Measurements from ENCODE around the gene AKAP8.
"Not testable (repeated sequence)": the region's sequence is repeated elsewhere in the genome, so short reads cannot be mapped to it uniquely, and the experiment has no call there.

AKAP8 gene

DNA sequence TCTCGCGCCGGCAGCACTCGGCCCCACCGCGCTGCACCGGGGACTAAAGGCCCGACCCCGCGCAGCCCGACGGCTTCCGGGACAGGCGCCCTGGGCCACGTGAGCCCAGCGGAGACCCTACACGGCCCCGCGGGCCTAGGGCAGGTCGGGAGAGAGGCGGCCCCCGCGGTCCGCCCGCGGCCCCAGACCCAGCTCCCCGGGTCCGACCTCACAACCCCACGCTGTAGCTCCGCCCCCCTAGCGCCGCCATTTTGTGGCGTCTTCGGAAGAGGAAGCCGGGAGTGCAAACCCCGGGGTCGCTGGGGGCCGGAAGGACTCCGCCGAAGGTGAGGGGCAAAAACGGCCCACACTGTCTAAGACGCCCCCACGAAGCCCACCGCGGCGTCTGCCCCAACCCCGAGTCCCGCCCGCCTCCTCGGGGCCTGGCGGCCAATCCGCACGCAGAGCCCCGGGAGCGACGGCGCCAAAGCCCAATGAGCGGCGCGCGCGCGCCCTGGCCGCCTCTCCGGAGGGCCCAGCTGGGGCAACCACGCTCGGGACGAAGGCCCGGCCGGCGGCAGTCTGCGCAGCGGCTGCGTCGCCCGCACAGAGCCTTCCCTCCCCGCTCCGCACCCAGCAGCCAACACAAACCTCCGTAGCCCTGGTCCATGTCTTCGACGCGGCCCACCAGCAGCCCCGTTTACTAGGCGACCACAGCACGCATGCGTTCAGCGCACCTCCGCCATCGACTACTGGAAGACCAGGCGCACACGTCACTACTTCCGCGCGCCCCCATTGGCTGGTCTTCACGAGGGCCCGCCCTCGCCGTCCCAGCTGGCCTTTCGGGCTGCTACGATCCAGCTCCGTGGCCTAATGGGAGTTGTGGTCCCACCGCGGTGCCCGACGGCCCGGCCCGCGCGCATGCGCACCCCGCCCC is at the start of gene AKAP8:
Gene AKAP8, minus strand, starts transcription at position 705 of the 916 bp plus-strand sequence. Its CDS starts 56 bp downstream, at position 649.
- peak; percentile 98 for DNase-seq

DNA sequence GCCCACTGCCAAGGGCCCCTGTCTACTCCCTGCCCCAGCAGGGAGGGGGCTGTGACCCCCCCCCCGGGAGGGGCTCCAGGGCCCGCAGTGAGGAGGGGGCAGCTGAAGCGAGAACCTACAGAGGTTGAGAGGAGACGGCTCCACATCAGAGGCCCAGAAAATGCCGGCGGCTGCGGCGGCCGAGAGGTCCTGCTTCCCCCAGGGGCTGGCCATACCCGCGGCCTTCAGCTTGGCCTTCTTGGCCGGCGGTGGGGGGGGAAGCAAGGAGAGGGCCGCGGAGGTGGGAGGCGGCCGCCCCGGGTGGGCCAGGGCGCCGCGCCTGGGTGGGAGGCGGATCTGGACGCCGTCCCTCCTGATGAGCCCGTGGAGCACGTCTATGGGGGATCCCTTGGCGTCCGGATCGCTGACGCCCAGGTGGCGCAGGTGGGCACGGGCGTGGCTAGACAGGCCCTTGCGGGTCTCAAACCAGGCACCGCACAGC is 48.4 kb upstream of the AKAP8 start:
- DNase-seq = no peak

DNA sequence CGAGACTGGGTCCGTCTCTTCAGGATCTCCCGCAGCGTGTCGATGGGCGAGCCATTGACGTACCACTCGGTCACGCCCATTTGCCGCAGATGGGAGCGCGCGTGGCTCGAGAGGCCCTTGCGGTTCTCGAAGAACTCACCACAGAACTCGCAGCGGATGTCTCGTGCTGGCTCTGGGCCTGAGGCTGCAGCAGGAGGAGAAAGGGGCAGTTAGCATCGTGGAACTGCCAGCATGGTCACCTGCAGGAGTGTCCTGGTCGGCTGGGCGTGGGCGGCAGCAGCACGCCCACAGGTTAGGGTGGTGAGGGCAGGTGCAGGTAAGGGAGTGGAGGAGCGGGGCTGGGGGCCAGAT is 47.7 kb upstream of the AKAP8 start:
- no peak for DNase-seq

DNA sequence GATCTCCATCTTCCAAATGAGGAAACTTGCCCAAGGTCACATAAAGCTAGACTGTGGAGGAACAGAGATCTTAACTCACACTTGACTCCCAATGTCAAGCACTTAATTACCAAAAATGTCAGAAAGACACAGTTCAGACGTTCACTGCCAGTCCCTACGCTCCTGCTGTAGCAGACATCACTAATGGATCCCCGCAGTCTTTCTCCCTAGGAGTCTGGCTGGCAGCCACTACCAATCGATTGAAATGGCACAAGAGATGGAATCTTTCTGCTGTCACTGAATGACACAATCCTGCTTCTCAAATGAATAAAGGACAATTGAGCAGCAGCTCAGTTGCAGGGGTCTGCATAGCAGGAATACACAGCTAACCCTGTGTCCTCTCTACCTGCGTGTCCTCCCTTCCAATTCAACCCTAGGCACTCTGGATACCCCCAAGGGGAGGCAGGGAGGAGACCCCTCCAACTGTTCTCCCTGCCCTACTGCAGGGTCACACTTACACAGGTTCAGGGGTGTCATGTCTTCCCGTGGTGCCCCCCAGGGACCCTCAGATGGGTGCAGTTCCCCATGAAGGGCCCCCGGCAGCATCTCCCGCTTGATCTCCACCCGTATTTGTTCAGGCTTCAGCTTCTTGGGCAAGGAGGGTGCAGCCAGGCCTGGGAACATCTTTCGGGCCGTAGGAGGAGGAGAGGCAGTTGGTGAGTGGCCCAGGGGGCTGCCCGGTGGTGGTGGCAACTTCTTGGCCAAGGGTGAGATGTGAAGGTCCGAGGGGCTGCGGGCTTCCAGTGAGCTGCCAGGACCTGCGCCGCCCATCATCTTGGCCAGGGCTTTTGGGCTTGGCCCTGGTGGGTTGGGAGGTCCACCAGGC is 47.1 kb upstream of the AKAP8 start:
- no peak for DNase-seq

DNA sequence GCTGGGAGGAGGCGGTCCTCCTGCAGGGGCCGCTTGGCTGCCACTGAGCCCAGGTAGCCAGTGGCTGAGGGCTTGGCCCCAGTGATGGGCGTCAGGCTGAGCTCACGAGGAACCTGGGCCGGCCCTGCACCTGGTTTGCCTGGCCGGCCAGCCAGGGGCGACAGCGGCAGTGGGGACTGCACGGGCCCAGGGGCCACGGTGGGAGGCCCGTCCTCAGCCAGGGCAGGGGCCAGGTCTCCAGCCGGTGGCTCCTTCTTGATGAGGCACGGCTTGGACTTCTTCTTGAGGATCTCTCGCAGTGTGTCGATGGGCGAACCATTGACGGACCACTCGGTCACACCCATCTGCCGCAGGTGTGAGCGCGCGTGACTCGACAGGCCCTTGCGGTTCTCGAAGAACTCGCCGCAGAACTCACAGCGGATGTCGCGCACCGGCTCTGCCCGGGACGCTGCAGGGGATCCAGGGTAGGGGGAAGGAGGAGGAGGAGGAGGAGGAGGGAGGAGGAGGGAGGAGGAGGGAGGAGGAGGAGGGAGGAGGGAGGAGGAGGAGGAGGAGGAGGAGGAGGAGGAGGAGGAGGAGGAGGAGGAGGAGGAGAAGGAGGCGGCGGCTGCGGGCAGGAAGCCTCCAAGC is 45.8 kb upstream of the AKAP8 start:
- no peak for DNase-seq

DNA sequence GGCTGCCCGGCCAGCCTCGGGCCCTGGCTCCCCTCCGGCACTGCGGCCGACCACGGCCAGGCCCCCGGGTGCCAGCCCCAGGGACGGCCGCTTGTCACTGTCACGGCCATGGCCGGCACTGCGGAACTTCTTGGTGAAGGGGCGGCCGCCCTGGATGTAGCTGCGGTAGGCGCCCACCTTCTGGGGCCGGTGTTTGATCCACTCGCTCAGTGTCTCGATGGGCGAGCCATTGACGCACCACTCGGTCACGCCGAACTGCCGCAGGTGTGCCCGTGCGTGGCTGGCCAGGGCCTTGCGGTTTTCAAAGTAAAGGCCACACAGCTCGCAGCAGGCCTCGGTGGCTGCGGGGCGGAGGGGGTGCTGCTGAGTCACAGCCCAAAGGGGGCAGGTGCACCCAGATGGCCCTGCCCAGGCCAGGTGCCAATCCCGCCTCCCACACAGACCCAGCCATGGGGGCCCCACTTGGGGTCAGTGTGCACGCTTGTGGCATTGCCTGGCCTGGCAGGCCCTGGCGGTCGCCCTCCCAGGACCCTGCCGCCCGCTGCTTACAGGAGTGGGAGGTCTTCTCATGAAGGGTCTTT is 45.2 kb upstream of the AKAP8 start:
- DNase-seq = no peak

DNA sequence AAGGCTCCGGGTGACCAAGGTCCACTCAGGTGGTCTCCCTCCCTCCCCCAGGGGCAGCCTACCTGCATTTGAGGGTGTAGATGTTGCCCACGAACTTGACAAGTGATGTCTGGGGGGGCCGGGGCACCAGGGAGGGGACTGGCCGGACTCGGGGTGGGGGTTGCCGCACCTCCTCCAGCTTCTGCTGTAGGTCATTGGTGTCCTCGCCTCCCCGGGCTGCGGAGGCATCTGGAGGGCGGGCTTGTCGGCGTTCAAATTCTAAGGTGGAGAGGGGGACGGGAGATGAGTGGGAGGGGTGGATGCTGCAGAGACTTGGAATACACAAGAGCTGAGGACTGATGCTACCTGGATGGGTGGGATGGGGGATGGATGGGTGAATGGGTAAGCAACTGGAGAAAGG is 44.5 kb upstream of the AKAP8 start:
- no peak for DNase-seq

DNA sequence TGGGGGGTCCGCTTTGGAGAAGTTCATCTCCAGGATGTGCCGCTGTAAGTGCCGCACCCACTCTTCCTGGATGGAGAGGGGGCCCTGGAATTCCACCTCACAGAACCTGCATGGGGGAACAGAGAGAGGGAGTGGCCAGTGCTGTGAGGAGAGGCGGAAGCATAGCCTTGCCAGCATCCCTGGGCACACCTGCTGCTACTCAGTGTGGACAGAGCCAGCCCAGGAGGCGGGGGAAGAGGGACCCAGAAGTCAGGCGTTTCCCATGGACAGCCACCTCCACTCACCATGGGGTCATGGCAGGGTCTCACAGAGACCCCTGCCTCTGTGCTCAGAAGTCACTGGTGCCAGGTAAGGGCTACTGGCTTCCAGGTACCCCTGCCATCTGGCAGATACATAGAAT is 43.5 kb upstream of the AKAP8 start:
- no peak for DNase-seq

DNA sequence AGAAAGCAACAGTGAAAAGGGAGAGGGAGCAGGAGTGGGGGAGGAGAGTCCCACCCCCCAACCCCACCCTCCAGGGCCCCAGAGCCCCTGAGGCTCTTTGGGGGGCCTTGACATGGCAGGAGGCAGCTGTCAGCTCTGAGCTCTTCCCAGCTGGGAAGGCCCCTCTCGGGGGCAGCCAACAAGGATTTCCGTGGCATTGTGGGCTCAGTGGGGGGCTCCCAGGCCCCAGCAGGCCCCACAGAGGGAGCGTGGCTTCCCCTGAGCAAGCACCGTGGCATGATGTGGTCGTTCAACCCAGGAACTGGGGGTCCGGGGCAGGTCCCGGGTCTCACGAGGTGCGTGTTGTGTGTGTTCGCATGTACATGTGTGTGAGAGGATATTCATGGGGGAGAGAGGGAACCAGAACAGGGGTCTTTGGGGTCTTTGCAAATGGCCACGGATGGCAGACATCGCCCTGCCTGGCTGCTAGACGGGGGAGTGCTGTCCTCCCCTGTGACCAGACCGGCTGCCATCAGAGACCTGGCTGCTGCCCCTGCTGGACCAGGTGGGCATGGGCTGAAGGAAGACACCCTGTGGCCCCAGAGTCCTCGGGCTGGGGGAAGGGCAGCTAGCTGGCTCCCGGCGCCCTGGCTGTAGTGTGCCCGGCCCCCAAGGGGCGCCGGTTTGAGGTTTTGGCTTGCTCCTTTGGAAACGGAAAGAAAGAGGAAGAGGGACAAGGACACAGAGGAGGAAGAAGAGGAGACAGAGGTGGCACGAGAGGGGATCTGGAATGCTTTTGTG is 42.9 kb upstream of the AKAP8 start:
- DNase-seq = no peak

DNA sequence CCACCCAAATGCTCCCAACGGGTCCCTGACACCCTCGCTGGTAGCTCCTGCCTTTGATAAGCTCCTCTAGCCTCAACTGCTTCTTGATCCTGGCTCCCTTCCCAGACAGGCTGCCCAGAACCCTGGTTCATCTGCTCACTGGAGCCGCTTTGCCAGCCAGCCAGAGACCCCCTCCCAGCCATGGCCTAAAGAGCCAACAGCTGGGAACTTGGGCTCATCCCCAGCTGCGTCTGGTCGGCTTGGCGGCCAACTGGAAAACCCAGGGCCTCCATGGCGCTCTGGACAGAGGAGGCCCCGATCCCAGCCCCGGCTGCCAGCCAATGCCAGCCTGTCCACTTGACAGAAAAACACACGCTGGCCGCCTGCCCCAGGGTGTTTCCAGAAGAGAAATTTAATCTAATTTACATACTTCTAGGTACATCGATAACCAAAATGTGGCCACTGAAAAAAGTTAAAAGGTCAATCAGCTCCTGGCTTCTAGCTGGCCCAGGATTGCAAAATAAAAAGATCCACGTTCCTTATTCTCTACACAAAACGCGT is 42.2 kb upstream of the AKAP8 start:
- no peak for DNase-seq

DNA sequence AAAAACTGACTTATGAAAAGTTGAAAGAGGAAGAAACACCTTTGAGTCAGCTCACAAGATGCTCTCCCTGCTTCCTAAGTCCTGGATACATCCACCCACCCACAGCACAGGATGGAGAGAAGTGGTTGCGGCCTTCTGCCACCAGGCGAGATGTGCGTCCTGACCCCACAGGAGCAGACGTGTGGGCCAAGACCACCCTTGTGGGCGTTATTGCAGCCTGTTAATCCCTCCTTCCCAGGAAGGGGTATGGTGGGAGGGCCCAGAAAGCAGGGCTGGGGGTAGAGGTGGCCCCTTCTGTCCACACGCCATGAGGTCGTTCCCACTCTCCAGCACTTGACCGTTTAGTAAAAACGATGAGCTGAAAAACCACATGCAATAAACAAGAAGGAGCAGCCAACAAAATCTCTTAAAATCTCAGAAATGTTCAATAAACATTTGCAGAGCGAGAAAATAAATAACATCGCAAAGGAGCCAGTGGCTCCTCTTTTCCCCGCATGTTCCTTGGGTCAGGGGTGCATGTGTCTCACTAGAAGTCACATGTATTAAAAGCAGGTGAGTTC is 41.6 kb upstream of the AKAP8 start:
- DNase-seq = no peak

DNA sequence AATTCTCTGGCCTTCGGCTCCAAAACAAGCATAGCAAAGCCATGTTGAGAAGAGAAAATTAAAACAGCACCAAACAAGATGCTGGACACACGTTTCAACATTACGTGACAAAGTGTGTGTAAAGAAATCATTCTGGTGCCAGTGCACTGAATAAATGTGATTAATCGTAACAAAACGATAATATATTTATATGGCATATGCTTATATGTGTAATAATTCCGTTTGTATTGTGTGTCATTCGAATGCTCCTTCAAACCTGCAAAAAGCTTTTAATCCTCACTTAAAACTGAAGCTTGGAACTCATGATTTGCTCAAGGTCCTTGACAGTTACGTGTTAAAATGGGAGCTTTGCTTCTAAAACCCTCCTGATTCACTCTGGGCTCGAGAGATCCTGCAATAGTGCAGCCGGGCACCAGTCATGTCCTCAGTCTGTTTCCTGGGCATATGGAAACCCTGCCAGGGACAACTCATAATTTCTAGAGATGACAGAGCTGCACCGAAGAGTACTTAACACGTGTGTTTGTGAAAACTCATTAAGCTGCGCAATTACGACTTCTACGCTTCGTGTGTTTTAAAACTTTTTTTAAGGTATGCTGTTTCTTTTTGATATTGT is 39.9 kb upstream of the AKAP8 start:
- DNase-seq = no peak

DNA sequence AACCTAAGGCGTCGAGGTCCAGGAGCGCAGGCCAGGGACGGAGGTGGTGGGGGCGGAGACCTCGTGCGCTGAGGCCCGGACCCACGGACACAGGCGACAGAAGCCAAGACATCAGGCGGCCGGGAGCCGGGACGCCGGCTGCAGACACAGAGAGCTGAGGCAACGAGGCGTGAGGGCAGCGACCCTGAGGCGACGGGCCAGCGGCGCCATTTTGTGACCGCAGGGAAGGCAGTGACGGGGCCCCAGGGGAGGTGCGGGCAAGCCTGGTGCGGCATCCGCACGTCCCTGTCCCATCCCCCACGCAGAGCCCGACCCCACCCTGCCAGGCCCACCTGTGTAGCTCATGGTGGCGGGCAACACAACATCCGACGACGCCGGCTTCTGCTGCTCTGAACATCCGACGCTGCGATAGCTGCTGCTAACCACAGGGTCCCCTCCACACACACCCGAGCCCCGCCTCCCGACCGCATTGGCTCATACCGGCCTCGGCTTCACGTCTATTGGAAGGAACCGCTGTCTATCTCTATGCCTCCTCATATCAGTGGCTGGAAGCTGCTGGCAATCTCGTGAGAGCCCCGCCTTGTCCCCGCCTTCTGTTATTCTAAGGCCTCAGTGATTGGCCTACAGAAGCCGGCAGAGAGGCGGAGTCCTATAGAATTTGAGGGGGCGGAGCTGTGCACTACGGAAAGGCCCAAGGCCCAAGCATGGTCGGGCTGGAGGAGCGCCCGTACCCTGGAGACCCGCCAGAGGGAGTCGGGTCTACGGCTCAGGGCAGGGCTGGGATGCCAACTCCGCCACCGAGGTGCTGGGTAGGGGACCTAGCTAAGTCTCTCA is 39.2 kb upstream of the AKAP8 start, which contains the start of gene AKAP8L:
Gene AKAP8L, minus strand, starts transcription at position 410 of the 834 bp plus-strand sequence. Its CDS starts 65 bp downstream, at position 345.
- DNase-seq = peak; percentile 98

DNA sequence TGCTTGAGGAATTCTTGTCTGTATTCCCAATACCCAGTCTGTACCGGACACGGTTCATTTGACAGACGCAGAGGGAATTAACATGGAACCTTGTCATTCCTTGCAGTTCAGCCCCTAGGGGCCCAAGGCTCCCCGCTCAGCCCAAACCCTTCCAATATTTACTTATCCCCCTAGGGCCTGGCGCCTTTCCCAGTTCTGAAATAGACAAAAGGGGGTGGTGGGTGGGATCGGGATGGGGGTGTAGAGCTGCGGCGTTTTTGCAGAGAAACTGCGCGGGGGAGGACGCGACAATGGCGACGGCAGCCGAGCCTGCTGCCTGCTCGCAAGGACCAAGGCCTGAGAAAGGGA is 38.6 kb upstream of the AKAP8 start:
- no peak for DNase-seq

DNA sequence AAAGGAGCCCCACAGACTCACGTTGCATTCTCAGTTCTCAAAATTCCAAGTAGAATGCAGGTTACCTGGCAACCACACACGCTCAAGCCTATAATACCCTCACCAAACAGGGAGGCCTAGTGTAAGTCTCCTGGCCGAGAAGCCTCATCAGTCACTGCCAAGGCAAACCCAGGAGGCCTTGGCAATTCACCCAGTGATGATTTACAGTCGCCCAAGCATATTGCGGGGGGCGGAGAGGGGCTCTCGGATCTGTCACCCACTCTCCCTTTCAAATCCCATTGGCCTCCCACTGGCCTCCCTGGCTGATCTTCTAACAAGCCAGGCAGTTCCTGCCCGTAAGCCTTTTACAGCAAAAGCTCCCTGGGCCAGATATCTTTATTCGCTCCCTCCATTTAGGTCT is 38.1 kb upstream of the AKAP8 start:
- DNase-seq = no peak

DNA sequence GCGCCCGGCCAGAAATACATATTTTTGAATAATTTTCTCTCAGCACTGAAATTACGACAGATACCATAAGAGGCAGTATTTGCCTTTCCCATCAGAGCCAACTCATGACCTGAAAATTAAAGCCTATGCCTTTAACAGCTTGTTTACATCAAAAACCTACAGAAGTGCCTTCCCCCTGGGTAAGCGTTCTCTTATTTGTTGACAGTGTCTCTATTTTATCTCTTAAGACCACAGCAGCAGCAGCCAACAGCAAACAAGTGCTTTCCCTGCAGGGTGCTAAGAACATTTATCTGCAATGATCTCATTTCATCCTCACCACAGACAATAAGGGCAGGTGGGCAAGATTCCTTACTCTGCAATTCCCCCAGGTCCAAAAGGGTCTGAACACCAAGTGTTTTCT is 33.2 kb upstream of the AKAP8 start:
- DNase-seq = no peak

DNA sequence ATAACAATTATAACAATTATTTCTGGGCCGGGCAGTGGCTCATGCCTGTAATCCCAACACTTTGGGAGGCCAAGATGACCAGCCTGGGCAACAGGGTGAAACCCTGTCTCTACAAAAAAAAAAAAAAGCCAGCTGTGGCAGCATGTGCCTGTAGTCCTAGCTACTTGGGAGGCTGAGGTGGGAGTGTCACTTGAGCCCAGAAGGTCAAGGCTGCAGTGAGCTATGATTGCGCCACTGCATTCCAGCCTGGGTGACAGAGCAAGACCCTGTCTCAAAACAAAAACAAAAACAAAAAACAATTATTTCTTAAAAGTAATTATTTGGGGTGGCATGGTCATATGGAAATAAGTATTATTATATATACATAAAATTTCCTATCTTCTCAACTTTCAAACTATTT is 31.8 kb upstream of the AKAP8 start:
- DNase-seq = not testable (repeated sequence)

DNA sequence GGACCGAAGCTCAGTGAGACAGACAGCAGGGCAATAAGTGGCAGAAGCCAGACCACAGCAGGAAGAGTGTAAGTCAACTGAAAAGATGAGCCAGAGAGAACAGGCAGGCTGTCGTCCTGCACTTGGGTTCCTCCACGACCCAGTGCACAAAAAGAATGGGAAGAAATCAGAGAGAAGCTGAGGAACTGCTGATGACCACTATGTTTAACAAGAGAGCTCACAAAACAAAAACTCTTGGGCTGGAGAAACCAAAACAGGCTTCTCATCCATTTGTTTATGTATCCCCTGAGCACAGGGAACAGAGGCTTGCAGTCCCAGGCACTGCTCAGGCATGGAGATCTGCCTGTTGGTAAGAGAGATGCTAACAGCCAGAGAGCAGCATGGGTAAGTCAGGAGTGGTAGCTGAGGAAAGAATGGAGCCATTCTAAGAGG is 25.2 kb upstream of the AKAP8 start:
- no peak for DNase-seq

DNA sequence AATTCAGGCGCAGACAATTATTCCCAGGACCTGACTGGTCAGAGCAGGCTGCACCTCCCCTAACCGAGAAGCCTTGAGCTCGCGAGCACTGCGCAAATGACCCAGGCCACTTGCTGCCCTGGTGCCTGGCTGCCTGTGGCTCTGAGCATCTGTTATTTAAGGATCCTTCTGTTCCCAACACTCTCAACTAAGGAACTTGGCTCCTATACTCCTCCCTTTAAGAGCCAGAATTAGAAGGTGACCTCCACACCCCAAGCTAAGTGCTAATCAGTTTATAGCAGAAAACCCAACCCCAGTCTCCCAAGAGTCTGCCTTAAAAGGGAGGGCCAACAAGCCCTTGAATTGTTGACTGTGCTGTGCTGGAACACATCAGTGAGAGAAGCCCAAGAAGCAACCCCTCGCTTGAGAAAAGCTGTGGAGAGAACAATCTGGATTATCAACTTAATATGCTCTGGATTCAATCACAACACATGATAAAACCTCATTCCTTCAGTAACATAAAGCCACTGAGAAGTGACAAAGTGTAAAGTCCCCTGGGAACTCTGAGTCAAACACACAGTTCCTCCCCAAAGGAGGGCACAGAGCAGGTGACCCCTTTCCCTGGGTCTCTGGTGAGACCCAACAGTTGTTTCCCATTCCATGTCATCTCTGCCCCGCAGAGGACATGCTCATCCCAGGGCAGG is 24.7 kb upstream of the AKAP8 start:
- no peak for DNase-seq
